Gastrocnemius medialis (tissue), 4 donors: ENCODE results near the gene PPP2R2C. TPM values are rescaled to one million over a fixed set of nuclear protein-coding genes. Genes with fewer than 3 reads are reported as not detected.

Experiments used
- ATAC-seq, 2 donors: fragments of 150-250 bp; one replicate each; pipeline ENCODE4 v1.9.1; 2016
- DNase-seq, 2 donors: peaks; one replicate each; pipeline ENCODE4 v3.0.0-alpha.2; 2019
- H3K27ac ChIP-seq, 4 donors: fragments of 200-600 bp; sonication (generic); 1 replicate in 1 of 4; 2 replicates in 3 of 4; pipeline ENCODE4 v1.5.1; 2016 to 2018; ENCODE audit warnings: mild to moderate bottlenecking in 2 of 4, moderate library complexity in 1 of 4
- H3K27me3 ChIP-seq, 3 donors: fragments of 200-600 bp; sonication (generic) in 2 of 3; 1 replicate in 1 of 3; 2 replicates in 2 of 3; pipeline versions ENCODE4 v1.5.1 to v1.6.0; 2016 to 2019; ENCODE audit warnings: mild to moderate bottlenecking in 1 of 3, moderate library complexity in 1 of 3
- H3K36me3 ChIP-seq, 2 donors: fragments of 200-600 bp; sonication (generic) in 1 of 2; one replicate each; pipeline ENCODE4 v1.5.1; 2017 to 2018
- H3K4me1 ChIP-seq, 2 donors: fragments of 200-600 bp; sonication (generic) in 1 of 2; one replicate each; pipeline ENCODE4 v1.5.1; 2016 to 2017; ENCODE audit warnings: mild to moderate bottlenecking in 2 of 2
- H3K4me3 ChIP-seq, 4 donors: fragments of 200-600 bp; sonication (generic) in 3 of 4; 1 replicate in 1 of 4; 2 replicates in 3 of 4; pipeline ENCODE4 v1.5.1; 2016 to 2019; ENCODE audit warnings: mild to moderate bottlenecking in 2 of 4
- H3K9me3 ChIP-seq, 3 donors: fragments of 200-600 bp; sonication (generic) in 2 of 3; 1 replicate in 1 of 3; 2 replicates in 2 of 3; pipeline ENCODE4 v1.5.1; 2016 to 2019
- POLR2A ChIP-seq, 2 donors: fragments of 450-650 bp; IDR thresholded peaks; one replicate each; pipeline ENCODE4 v1.6.1; 2017; ENCODE audit warnings: antibody characterized with exemption in 2 of 2, mild to moderate bottlenecking in 2 of 2, moderate library complexity in 2 of 2
- in situ Hi-C, 4 donors: fragments of 200-750 bp; cut with MboI; loops; one replicate each; pipeline versions ENCODE4 v1.15.0 to v1.8.0; 2017; ENCODE audit warnings: low sequenced_read_pairs in 4 of 4
- intact Hi-C: fragments of 100-400 bp; cut with DNase I; formaldehyde crosslinking; loops from one replicate; pipeline ENCODE4 v1.15.1; 2023; ENCODE audit warnings: low total_unique reads
- total RNA-seq, 4 donors: library from RNA; depleted of rRNA; stranded (reverse); fragments of >200 nt; gene quantifications; one replicate each; pipeline versions ENCODE4 v1.1.0 to v1.2.3, GENCODE V29; 2016
- TF ChIP-seq, protein P1 (sequence below), 5 experiments: fragments of 450-650 bp in 3 of 5; fragments of 200-600 bp in 2 of 5; sonication (generic) in 2 of 5; IDR thresholded peaks in 4 of 5; conservative IDR thresholded peaks in 1 of 5; 1 replicate in 4 of 5; 2 replicates in 1 of 5; pipeline ENCODE4 v1.5.1; 2016 to 2019; ENCODE audit warnings: antibody characterized with exemption in 5 of 5, mild to moderate bottlenecking in 3 of 5, moderate library complexity in 3 of 5

Gene PPP2R2C
- total RNA-seq, 4 donors from 2014 or later: 0.44 to 2.7 (median 0.62) TPM

DNA sequence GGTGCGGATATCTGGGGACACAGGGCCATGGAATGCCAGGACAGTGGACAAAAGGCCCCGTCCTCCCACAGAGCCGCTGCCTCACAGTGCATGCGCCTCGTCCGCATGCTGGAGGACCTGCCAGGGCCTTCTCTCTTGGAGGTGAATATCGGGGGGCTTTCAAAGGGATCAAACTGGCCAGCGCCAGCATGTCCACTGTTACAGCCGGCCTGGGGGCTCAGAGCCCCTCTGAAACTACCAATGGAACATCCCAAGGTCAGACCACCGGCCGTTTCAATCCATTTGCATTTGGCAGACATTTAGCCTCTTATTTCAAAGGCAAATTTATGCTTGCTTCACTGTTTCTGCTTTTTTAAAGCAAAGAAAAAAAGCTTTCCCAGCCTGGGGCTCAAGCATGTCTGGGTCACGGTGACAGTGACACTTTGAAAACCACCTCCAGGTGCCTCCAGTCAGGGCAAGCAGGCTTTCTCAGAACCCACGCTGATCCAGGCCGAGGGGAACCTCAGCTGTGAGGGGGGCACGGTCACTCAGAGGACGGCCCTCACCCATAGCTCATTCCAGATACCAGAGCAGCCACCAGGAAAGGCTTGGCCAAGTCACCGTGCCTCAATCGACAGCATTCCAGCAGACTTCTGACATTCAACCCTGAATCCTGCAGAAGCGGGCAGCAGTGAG lies 57.2 kb downstream of the PPP2R2C start:
- Histone ChIP-seq H3K27ac (no peak overlapping the region), H3K36me3 (no peaks in the 10 kb centered on the region), H3K4me3 (no peak overlapping the region), H3K4me1 (no peaks in the 10 kb centered on the region), H3K27me3 (peaks cover 0 to 11% (median 0%) of the 10 kb centered on the region in 3 donors), H3K9me3 (no peaks in the 10 kb centered on the region)
- TF ChIP-seq, protein P1, sequence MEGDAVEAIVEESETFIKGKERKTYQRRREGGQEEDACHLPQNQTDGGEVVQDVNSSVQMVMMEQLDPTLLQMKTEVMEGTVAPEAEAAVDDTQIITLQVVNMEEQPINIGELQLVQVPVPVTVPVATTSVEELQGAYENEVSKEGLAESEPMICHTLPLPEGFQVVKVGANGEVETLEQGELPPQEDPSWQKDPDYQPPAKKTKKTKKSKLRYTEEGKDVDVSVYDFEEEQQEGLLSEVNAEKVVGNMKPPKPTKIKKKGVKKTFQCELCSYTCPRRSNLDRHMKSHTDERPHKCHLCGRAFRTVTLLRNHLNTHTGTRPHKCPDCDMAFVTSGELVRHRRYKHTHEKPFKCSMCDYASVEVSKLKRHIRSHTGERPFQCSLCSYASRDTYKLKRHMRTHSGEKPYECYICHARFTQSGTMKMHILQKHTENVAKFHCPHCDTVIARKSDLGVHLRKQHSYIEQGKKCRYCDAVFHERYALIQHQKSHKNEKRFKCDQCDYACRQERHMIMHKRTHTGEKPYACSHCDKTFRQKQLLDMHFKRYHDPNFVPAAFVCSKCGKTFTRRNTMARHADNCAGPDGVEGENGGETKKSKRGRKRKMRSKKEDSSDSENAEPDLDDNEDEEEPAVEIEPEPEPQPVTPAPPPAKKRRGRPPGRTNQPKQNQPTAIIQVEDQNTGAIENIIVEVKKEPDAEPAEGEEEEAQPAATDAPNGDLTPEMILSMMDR (IDR thresholded peaks at IDR 0.05 in 4 of 5, conservative IDR thresholded peaks at IDR 0.05 in 1 of 5): no peak
- no peak for ATAC-seq
- intact Hi-C loops: no loop called here
- in situ Hi-C loops: no loop called here
- no peak for DNase-seq

DNA sequence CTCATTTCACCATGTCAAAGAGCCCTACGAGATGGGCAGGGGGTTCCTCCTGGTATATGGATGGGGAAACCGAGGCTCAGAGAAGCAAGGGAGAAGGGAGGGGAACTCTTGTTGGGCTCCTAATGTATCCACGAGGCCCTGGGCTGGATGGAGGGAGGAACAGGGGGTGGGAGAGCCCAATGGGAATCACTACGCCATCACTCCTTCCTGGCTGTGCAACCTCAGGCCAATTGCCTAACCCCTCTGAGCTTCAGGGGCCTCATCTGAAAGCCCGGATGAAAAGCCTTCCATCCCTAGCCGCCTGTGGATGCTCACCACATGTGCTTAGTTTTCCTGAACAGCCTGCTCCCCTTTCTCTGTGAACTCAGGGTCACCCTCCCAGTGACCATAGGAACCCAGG lies 57.8 kb downstream of the PPP2R2C start:
- TF ChIP-seq POLR2A (IDR thresholded peaks at IDR 0.05): no peak
- TF ChIP-seq, protein P1 (IDR thresholded peaks at IDR 0.05 in 4 of 5, conservative IDR thresholded peaks at IDR 0.05 in 1 of 5): no peak
- H3K36me3 ChIP-seq: no peaks in the 10 kb centered on the region
- in situ Hi-C loops: no loop called here
- DNase-seq (no peak), ATAC-seq (no peak)
- H3K4me3 ChIP-seq: no peak overlapping the region
- intact Hi-C loops: no loop called here
- H3K27me3 ChIP-seq: peaks cover 0 to 11% (median 0%) of the 10 kb centered on the region in 3 donors
- no peaks in the 10 kb centered on the region for H3K4me1 ChIP-seq
- no peak overlapping the region for H3K27ac ChIP-seq
- no peaks in the 10 kb centered on the region for H3K9me3 ChIP-seq

DNA sequence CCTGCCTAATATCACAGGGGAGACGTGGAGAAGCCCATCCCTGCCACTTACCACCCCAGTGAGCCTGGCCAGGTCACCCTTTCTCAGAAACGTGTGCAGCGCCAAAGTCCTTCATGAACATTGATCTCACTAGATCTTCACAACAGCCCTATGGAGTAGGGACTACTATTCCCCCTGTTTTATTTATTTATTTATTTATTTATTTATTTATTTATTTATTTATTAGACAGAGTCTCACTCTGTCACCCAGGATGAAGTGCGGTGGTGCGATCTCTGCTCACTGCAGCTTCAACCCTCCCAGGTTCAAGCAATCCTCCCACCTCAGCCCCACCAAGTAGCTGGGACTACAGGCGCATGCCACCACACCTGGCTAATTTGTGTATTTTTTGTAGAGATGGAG lies 61.8 kb downstream of the PPP2R2C start:
- intact Hi-C loops (no loop called here), in situ Hi-C loops (no loop called here)
- H3K27ac ChIP-seq: no peak overlapping the region
- no peak for TF ChIP-seq POLR2A (IDR thresholded peaks at IDR 0.05)
- TF ChIP-seq, protein P1 (IDR thresholded peaks at IDR 0.05 in 4 of 5, conservative IDR thresholded peaks at IDR 0.05 in 1 of 5): no peak
- no peaks in the 10 kb centered on the region for H3K4me1 ChIP-seq
- H3K4me3 ChIP-seq: no peak overlapping the region
- no peak for ATAC-seq
- H3K27me3 ChIP-seq: peaks cover 0 to 8% (median 4%) of the 10 kb centered on the region in 3 donors
- no peak for DNase-seq
- no peaks in the 10 kb centered on the region for H3K9me3 ChIP-seq
- H3K36me3 ChIP-seq: no peaks in the 10 kb centered on the region

DNA sequence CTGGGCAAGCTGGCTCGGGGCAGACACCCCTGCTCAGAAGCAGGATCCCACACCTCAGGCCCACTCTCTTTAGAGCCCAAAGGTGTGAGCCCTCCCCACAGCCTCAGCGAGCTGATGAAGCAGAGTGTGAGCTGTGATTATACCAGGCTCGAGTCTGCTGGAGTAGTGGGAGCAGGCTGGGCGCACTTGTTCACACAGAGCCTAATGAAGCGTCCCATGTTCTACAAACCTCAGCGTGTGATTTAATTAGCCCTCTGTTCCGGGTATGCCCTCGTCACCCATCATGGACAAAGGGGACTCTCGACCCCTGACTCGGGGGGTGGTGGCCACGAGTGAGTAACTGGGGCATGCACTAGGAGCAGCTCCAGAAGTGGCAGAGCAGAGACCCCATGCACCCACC lies 62.3 kb downstream of the PPP2R2C start:
- Histone ChIP-seq H3K4me3 (no peak overlapping the region), H3K9me3 (no peaks in the 10 kb centered on the region), H3K4me1 (no peaks in the 10 kb centered on the region), H3K27me3 (peaks cover 0 to 14% (median 1%) of the 10 kb centered on the region in 3 donors), H3K36me3 (no peaks in the 10 kb centered on the region), H3K27ac (no peak overlapping the region)
- ATAC-seq: no peak
- TF ChIP-seq, protein P1 (IDR thresholded peaks at IDR 0.05 in 4 of 5, conservative IDR thresholded peaks at IDR 0.05 in 1 of 5): no peak
- TF ChIP-seq POLR2A (IDR thresholded peaks at IDR 0.05): no peak
- intact Hi-C loops (no loop called here), in situ Hi-C loops (no loop called here)
- DNase-seq: no peak

DNA sequence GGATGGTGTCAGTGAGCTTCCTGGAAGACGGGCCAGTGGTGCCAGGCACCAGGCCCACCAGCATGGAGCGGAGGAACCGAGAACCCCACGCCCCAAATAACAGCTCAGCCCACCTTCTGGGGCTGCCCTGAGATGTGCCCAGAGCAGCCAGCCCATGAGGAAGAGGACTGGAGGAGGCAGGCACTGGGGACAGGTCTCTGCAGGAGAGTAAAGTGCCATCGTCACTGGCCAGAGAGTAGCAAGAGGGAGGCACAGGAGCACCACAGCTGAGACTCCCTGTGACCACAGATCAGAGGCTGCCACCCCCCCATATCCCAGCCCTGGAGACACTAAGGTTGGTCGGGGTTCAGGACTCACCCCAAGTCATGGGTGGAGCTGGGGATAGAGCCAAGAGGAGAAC lies 63.0 kb downstream of the PPP2R2C start:
- intact Hi-C loops (no loop called here), in situ Hi-C loops (no loop called here)
- TF ChIP-seq, protein P1 (IDR thresholded peaks at IDR 0.05 in 4 of 5, conservative IDR thresholded peaks at IDR 0.05 in 1 of 5): no peak
- TF ChIP-seq POLR2A (IDR thresholded peaks at IDR 0.05): no peak
- no peaks in the 10 kb centered on the region for H3K36me3 ChIP-seq
- H3K27me3 ChIP-seq: peaks cover 3 to 19% (median 4%) of the 10 kb centered on the region in 3 donors
- no peaks in the 10 kb centered on the region for H3K4me1 ChIP-seq
- no peak for ATAC-seq
- no peaks in the 10 kb centered on the region for H3K9me3 ChIP-seq
- H3K27ac ChIP-seq: no peak overlapping the region
- no peak overlapping the region for H3K4me3 ChIP-seq
- DNase-seq: no peak
